Measurements from ENCODE around the gene ANAPC2.

- TF ChIP-seq, protein P1, sequence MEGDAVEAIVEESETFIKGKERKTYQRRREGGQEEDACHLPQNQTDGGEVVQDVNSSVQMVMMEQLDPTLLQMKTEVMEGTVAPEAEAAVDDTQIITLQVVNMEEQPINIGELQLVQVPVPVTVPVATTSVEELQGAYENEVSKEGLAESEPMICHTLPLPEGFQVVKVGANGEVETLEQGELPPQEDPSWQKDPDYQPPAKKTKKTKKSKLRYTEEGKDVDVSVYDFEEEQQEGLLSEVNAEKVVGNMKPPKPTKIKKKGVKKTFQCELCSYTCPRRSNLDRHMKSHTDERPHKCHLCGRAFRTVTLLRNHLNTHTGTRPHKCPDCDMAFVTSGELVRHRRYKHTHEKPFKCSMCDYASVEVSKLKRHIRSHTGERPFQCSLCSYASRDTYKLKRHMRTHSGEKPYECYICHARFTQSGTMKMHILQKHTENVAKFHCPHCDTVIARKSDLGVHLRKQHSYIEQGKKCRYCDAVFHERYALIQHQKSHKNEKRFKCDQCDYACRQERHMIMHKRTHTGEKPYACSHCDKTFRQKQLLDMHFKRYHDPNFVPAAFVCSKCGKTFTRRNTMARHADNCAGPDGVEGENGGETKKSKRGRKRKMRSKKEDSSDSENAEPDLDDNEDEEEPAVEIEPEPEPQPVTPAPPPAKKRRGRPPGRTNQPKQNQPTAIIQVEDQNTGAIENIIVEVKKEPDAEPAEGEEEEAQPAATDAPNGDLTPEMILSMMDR (IDR thresholded peaks at IDR 0.05): no peak
- TF ChIP-seq POLR2A (IDR thresholded peaks at IDR 0.05): no peak
Measured at GRCh38 chr9:137141050-137141810, 47.1 kb downstream of the ANAPC2 start.

Data from suprapubic skin (tissue), 3 donors.